Measurements from ENCODE around the gene NOL4L.

DNA sequence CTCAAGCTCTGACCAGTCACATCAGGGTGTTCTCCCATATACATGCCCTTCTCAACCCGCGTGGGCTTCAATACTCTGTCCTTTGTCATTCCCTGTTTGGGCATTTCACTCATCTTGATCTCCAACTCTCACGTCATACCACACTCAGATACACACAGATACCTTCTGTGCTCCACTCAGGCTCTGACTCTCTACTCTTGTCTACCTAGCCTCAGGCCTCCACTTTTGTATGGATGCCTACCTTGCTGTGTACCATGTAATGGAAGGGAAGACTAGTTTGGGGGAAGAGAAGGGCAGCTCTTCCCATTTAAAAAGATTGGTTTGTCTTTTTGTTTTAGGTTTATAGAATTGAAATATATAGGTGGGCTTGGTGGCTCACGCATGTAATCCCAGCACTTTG, 178.4 kb downstream of the NOL4L start:
- TF ChIP-seq CTCF (IDR thresholded peaks at IDR 0.05) (no peak), EZH2 (IDR thresholded peaks at IDR 0.05) (no peak)

Data from neural progenitor cell (in vitro differentiated cells).